Activated naive CD8-positive, alpha-beta T cell treated with anti-CD3 and anti-CD28 coated beads, Interleukin-2, amount 50 U/mL, for 16 hours (primary cell): ENCODE measurements around the gene TBC1D7.

Experiments used
- DNase-seq: peaks from one replicate; pipeline ENCODE4 v3.0.0-alpha.2; 2020; ENCODE audit warnings: low read depth, low spot score

Gene TBC1D7

DNA sequence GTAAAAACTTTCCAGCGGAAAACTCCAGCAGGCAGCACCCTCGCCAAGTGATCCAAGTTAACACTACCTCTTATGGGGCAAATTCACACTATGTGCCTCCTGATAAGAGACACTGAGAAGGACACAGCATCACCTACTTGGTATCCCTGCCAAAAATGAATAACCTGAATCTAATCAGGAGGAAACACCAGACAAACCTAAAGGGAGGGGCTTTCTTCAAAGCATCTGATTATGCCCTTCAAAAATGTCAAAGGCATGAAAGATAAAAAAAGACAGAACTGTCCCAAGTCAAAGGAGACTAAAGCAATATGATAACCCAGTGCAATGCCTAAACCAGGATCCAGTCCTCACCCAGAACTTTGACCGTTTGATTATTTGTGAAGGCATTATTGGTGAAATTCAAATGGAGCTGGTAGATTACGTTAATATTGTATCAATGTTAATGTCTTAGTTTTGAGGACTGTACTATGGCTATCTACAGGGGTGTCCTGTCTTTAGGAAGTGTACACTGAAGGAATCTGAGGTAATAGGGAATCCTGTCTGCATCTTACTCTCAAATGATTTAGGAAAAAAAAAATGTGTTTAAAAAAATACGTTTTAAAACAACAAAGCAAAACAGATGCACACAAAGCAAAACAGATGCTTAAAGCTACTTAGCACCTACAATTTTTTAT lies 8.3 kb downstream of the TBC1D7 start:
- DNase-seq: no peak

DNA sequence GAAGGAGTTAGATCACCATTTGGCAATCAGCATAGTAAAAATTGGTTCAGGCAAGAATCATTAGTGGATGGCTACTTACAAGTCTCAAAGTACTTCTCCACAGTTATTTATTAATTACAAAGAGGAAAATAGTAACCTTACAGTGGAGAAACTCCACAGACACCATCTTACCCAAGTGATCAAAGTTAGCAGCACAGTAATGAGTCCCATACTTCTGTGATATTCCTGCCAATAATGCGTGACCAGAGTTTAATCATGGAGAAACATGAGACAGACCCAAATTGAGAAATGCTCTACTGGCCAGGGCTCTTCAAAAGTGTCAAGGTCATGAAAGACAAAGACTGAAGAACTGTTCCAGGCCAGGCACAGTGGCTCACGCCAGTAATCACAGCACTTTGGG lies 9.5 kb downstream of the TBC1D7 start:
- DNase-seq: no peak

DNA sequence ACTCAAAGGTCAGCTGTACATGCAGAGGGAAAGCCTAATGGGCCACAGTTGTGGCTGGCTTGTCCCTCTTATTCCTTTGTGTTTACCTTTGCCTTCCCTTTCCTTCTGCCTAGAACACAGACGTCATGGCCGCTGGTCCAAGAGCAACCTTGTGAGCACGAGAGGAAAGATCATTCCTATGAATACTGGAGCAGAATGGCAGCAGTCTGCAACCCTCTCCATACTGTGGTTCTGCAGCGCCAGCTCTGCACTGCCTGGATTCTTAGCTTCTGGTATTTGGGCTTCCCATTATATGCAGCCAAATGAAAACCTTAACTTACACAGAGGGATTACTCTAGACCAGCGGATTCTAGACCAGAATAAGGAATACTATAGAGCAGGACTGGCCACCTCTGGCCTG lies 12.4 kb downstream of the TBC1D7 start:
- DNase-seq: no peak

DNA sequence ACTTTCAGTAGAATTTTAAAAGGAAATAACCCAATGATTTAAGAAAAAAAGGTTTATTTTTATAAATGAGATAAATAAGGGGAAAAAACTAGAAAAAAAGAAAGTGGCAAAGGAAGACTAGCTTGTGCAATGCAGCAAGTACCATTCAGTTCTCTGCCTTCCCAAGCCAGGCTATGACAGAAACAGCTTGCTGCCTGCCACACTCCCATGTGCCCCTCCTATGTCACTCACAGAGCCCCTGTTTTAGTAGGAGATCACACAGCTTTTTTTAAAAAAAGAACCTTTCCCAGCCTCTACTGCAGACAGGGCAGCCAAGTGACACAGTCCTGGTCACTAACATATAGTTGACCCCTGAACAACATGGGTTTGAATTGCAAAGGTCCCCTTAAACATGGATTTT lies 13.5 kb downstream of the TBC1D7 start:
- DNase-seq: no peak

DNA sequence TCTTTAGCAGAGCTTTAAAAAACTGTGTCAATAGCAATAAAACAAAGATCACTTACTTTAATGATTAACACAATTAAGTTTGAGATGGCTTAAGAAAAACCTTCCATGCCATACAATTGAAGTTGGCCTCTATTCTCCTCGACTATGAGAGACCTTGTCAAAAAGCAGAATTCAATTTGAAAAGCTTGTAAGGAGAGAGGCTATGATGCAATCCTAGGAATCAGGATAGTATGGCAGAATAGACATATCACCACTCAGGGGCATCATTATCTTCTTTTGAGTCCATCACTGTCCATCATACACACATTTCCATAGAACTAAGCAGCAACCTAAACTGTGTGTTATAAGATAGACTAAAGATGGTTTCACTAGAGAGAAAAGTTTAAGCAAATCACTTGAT lies 17.2 kb downstream of the TBC1D7 start:
- DNase-seq: no peak

DNA sequence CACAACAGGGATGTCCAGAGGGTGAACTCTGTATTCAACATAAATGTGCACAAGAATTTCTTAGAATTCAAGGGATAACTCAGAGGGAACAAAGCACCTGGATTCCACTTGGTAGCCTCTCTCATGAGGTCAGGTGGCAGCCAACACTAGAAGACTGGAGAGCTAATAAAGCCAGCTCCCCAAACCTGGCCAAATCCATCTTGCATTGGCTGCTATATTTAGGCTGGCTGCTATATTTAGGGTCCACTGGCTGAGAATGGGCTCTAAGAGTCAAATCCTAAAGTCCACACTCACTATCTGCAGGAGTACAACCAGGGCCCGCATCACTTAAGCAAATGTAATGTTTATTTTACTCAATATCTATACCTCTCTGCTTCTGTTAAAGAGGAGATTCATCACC lies 20.0 kb downstream of the TBC1D7 start:
- no peak for DNase-seq

DNA sequence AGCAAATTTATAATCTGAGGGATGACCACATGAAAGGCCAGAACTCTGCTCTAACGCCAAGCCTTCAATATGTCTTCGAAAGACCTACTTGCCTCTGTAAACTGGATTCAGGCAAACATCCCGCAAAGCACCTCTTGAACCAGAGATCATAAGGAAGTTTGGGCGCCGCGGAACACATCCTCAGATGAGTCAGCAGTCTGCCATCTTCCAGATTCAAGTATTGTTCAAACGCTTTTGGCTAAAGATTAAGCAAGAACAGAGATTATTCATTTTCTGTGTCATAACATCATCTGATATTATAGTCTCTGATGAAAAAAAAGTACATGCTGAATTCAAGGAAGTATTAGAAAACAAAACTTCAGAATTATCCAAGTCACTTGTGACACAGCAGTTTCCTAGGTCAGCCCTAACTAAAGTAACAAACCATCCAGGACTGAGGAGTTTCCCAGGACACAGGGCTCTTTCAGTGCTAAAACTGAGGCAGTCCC lies 20.8 kb downstream of the TBC1D7 start:
- DNase-seq: no peak

DNA sequence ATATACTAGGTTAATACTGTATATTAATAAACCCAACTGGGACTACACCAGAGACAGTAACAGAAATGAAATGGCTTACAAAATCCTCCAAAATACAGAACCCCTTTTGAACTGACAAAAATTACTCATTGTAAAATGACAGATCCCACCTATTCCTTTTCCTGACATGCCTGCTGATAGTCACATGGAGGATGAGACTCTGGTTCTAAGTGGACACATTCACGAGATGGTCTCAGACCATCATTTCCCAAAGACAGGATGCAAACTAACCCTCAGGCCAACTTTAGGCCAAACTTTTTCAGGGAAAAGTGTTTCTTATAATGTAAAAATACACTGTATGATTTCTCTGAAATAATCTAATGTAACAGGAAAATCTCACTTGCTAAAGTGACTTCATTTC lies 22.5 kb downstream of the TBC1D7 start:
- DNase-seq: no peak

DNA sequence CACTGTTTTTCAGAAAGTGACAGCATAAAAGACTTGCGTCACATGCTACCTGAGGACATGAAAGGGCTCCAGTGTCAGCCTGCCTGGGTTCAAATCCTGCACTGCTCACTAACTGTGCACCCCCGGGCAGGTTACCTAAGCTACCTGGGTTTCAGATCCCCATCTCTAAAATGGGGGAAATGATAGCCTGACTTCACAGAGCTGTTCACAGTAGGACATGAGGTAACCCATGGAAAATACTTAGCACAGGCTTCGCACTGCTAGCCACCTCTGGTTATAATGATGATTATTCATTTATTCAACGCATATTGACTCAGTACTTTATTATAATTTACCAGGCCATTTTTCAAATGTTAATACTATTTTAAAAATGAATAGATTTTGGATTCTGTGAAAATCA lies 23.0 kb downstream of the TBC1D7 start:
- no peak for DNase-seq

DNA sequence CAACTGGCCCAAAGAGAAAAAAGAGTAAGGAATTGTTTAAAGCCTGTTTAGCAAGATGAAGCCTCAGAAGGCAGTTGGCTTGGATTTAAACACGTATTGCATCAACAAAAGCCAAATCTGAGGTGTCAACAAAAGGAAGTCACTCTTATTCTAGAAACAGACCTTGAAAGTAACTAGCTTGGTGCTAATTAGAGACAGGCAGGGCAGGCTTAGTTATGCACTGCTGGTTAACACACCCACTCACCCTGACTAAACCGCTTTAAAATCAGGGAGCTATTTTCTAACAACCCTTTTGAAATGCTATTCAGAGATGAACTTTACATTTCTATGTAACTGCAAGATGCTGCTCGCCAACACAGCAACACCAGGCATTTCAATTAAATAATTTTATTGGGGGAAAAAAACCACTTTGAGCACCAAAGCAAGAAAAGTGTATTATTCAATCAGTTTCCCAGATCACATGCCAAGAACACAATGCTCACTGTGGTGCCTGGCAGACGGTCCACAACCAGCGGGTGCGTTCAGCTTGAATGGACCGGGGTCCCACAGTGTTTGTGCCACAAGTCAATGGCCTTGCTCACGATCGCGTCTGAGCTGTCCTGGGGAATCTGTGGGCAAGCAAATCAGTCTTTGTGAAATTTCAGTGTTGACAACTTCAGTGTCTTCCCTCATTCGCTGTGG lies 23.6 kb downstream of the TBC1D7 start:
- no peak for DNase-seq

DNA sequence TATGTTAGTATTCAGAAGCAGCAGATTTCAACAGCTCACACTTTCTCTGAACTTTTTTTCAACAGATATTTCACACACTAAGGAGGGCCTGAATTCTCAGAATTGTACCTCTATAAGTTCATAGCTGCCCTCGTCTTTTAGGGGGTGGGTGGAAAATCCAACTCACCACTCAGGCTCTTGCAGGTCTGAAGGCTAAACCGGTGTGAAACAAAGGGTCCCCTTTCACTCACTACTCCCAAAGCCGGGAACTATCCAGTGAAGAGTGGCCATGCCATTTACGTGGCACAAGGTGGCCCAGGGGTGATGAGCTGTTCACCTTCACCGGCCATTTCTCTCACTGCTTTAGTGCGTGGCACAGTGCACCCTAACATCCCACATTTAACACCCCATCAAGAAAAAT lies 24.2 kb downstream of the TBC1D7 start:
- no peak for DNase-seq

DNA sequence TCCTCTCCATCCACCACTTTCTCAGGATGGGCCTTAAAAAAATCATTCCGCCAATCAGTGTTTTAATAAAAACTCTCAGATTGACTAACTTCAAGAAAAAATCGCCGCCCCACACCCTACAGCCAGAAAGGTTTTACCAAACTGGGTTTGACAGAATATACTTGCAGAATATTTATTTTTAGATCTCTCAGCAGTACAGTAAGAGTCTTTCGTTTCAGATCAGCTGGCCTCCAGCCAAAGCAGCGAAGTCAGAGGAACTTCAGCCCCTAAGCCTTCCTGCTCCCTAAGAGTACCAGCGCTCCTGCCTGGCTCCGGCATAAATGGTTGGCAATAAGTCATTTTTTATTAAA lies 24.7 kb downstream of the TBC1D7 start:
- no peak for DNase-seq

DNA sequence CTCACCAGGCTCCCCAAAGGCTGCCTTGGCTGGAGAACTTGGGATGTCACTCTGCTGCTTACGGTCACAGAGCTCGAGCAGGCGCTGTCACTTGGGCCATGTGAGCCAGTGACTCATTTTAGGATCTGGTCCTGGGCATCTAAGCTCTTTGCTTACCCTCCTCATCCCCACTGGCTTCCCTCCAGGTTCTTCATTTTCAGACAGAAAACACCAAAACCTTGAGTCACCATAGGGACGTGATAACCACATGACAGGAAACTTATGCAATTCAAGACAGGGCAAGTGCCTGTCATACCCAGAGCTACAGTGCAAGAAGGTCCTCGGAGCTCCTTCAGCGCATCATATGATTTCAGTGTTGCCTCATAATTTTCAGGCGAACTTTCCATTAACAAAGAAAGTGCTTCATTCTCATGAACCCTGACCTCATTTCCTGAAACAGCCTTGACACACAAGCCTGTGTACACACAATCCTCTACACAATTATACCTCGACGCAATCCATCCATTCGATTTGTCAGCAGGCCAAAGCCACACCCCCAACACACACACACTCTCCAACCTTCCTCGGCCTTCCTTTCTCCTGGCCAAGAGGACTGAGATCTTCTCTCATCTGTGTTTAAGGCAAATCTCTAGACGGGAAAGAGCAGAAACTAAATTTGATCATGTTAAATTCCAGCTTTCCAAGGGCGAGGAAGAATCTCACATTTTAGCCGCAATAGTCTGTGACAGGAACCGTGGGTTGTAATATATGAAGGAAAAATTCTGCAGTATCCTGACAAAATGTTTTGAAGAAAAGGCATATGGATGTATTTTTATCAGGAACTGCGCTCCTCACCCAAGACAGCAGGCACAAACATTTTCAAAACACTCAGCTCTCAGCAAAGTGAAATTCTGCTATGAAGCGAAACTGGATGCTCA lies 25.3 kb downstream of the TBC1D7 start:
- DNase-seq: no peak

DNA sequence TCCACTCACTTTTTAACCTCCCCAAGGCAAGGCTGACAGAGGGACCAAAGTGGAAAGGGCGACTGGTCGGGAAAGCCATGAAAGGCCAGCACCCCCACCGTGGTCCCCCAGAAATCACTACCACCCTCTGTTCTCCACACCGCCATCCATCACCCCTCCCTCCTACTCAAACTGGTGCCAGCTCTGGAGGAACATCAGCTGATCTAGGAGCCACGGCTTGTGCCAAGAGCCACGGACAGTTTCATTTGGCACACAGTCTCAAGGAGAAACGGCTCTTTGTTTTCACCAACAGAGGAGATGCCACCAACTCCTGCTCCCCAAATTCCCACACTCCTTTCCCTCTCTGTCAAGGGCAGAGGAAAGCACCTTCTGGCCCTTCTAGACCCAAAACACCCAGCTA lies 26.0 kb downstream of the TBC1D7 start:
- no peak for DNase-seq

DNA sequence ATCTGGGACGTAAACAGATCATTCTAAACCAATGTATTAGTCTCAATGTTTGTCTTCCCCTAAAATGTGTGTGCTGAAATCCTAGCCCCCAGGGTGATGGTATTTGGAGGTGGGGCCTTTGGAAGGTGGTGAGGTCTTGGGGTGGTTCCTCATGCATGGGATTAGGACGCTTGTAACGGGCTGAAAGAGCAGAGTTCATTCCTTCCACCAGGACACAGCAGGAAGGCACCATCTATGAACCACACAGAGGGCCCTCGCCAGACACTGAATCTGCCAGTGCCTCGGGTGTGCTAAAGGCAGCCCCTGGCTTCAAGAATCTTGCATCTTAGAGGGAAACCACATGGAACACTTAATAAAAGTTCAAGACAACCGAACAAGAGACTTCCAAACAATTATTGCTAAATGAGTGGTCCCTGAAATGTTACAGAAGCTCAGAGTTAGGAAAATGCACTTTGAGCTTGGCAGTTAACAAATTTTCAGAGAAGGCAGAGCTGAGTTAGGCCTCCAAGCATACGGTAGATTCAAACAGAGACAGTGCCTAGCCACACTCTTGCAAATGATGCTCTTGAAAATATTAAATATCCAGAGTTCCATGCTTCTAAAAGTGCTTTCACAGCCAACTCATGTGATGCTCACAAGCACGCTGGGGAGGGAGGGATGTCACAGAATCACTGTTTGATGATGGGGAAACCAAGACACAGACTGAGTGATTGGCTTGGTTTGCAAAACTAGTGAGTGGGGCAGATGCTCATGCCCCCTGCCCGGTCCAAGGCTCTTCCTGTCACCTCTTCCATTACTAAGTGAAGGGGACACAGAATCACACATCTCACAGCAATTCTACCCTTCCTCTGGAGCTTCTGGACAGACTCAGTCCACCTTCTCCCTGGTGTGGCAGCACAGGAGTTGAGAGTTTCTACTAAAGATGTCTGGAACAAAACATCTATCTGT lies 27.4 kb downstream of the TBC1D7 start:
- no peak for DNase-seq

DNA sequence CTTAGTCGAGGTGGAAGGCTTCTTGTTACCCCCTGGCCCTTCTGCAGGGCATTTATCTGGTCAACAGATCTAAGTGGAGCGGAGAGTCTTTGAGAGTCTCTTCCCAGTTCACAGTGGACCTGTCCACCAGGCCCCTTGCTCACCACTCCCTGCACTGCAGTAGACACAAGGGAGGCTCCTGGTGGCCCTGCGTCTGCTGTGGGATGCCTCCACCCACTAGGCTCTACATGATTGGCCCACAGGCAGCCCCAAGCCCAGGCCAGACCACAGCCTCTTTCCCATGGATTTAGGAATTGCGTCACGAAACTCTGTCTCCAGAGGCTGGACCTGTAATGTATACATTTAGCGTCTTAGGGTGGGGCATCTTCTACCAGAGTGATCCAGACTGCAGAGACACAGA lies 28.4 kb downstream of the TBC1D7 start:
- DNase-seq: no peak

DNA sequence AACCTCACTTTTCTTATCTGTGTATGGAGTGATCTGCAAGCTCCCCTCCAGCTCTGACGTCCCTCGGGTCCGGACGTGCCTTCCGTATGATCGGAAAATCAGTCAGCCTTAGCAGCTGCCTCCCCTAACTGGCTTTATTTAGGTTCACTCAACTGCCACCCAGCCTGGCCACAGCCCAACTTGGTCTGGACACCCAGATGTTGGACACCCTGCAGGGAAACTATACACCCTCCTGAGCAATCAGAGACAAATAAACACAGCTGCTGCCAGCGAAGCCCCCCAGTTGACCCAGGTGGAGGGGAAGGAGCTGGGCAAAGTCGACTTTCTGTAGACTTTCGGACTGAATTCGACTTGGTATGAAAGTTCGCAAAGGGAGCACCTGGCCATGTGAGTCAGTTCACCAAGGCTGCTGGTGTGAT lies 28.9 kb downstream of the TBC1D7 start:
- no peak for DNase-seq

DNA sequence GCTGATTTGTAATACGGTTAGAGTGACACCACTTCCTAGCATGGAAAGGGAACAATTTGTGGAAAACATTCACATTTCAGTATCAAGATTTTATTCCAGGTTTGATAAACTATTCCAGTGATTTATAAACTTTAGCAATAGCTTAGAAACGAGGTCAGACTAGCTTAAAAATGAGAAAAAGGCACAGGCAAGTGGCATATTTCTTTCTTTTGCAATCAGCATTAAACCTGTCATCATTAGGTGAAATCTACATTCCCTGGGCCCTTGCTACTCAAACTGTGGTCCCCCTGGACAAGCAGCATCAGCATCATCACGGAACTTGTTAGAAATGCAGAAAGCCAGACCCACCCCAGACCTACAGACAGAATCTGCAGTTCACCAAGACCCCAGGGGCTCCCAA lies 29.9 kb downstream of the TBC1D7 start:
- no peak for DNase-seq

DNA sequence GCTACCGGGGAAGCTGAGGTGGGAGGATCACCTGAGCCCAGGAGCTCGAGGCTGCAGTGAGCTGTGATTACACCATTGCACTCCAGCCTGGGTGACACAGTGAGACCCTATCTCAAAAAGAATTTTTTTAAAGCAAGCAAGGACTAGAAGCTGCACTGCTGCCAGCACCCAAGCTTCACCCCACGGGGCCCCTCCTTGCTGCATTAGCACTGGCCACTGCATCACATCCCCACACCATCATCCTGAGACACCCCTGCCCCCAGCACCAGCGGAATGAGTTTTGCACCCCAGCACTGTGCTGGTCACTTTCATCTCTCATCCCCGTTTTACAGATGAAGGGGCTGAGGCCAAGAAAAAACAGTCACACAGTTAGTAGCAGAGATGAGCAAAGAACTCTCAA lies 30.9 kb downstream of the TBC1D7 start:
- no peak for DNase-seq

DNA sequence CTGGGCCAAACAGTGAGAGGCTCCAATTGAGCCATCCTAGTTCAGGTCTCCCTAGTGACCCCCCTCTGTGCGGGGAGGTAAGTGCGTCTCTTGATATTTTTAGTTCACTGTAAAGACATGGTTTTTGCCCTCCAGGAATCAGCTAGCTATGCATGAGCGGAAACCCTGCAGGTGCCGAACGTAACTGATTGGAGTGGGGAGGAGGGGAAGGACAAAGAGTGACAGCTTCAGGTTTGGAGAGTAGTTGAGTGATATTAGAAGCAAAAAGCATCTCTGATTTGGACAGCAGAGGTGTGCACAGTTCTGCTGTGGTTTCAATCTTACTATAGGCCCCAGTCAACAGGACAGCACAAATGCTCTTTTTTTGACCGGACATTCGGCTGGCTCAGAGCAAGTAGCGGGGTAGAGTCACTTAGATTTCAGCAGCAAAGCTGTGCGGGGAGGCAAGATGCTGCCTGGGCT lies 31.8 kb downstream of the TBC1D7 start:
- DNase-seq: no peak

DNA sequence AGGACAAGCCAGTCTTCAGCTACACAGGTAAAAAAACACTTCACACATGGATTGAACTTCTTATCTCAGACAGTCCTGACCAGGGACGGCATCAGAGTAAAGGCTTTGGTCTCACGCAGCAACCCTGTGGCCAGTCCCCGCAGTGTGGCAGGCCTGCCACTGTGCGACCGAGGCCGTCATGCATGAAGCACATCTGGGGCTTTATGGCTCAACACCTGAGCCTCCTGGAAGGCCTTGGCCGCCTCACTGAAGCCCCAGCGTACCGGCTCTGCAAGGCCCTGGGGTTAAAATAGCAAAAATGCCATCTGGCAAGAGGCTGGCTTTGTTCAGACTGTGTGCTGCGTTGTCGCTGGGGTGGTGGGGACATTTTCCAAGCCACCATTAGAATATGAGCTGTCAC lies 32.8 kb downstream of the TBC1D7 start:
- no peak for DNase-seq
